ENCODE data around the gene RASSF8.

RASSF8 gene

DNA sequence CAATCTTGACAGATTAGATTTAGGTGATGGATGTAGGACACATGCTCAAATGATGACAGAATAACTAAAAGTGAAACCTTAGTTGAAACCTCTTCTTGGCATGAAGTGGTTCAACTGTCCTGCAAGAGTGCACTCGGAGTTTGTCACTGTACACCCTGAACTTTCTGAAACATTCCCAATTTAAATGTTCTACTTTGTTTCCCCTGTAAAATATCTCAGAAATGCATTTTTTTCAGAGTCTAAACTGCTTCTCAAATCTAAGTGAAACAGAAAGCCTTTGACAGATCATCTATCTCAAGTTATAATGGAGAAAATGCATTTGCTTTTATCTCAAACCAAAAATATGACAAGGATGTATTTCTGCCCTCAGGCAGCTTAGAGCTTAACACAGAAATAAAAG, 100.3 kb downstream of the RASSF8 start:
- no peak for DNase-seq (ENCODE audit: low read depth)

DNA sequence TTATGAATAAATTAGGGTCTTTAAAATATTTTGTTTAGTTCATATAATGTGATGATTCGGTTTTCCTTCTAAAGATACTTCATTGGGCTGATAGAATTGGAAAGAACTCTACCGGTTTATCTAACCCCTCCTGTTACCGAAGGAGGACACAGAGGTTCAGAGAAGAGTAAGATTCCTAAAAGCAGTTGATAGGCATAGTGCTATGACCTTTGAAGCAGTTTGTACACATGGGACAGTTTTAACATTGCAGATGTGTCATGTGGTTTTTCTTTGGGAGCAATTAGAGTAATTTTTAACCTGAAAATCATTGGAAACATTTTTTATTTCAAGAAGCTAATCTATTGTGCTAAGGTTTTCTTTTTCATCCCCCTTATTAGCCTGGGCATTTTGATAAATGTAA, 103.5 kb downstream of the RASSF8 start:
- no peak for DNase-seq (ENCODE audit: low read depth)

DNA sequence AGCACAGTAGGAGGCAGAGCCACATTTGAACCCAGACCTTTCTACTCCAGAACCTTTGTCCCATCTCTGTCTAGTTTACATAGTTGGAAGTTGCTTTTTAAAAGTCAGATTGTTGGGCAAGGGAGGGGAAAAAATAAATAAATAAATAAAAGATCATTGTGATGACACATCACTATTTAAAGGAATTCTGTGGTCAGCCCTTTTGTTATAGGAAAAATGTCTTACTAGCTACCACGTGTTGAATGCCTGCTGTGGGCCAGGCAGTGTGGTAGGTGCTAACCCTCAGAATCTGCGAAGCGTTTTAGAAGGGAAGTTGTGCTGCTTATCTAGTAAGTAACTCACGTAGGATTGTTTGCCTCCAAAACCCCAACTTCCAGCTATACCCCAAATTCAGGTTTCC, 104.1 kb downstream of the RASSF8 start:
- DNase-seq (ENCODE audit: low read depth) = peak; percentile 43

- DNase-seq (ENCODE audit: low read depth) = no peak
Observed at GRCh38 chr12:26065451-26065850, 107.0 kb downstream of the RASSF8 start.

GRCh38 chr12:26068503-26068902, 110.0 kb downstream of the RASSF8 start:
- DNase-seq (ENCODE audit: low read depth) = no peak

- DNase-seq (ENCODE audit: low read depth) = no peak
Observed at GRCh38 chr12:26069796-26070195, 111.3 kb downstream of the RASSF8 start.

DNA sequence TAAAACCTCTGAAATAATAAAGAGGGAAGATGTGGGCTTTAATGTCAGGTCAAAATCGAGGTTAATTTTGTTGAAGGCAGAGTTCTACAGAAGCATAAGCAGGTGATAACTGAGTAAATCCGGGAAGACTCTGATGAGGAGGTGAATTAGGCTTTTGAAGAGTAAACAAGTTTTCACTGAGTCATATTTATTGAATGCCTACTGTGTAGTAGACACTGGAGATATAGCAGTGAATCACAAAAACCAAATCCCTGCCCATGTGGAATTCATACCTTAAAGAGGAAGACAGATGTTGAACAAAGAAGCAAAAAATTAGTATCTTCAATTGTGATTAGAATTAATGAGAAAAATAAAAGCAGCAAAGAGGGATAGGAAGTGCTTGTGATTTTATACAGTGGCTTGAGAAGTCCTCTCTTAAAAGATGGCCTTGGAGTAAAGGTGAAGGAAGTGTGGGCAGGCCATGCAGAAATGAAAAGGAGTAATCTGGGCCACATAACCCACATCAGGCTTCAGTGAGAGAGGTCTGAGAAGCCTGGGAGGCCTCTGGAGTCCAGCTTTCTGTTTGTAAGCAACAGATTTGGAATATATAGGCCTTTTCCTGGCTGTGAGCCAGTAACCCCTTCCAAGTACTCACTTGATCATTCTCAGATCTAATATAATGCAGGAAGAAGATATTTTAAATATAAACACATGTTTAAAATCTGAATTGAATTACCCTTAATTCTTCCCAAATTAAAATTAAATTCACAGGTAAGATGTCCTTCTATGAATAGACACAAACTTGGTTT, 119.6 kb downstream of the RASSF8 start:
- peak; percentile 15 for DNase-seq (ENCODE audit: low read depth)

- no peak for DNase-seq (ENCODE audit: low read depth)
Observed at GRCh38 chr12:26080911-26081310, 122.4 kb downstream of the RASSF8 start.

- DNase-seq (ENCODE audit: low read depth) = no peak
Observed at GRCh38 chr12:26086936-26087335, 128.5 kb downstream of the RASSF8 start.

GRCh38 chr12:26088998-26089397, 130.5 kb downstream of the RASSF8 start:
- no peak for DNase-seq (ENCODE audit: low read depth)

- peak; percentile 30 for DNase-seq (ENCODE audit: low read depth)
Observed at GRCh38 chr12:26090836-26091510, 132.5 kb downstream of the RASSF8 start.

DNA sequence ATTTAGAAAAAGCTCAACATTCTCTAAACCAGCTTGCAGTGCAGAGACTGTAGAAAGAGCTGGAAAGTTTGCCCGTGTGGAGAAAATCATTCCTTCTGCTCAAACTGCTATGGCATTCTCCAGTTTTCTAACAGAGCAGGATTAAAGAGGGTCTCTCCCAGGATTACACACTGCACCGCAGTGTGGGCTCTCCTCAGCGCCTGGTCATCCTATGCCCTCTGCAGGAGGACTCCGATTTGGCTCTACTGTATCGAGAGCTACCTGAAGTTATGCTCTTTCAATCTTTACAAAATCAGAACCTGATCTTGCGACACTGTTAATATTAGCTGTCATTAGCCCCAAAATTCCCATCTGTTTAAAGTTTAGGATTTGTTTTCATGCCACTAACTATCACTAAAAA, 133.3 kb downstream of the RASSF8 start:
- no peak for DNase-seq (ENCODE audit: low read depth)

DNA sequence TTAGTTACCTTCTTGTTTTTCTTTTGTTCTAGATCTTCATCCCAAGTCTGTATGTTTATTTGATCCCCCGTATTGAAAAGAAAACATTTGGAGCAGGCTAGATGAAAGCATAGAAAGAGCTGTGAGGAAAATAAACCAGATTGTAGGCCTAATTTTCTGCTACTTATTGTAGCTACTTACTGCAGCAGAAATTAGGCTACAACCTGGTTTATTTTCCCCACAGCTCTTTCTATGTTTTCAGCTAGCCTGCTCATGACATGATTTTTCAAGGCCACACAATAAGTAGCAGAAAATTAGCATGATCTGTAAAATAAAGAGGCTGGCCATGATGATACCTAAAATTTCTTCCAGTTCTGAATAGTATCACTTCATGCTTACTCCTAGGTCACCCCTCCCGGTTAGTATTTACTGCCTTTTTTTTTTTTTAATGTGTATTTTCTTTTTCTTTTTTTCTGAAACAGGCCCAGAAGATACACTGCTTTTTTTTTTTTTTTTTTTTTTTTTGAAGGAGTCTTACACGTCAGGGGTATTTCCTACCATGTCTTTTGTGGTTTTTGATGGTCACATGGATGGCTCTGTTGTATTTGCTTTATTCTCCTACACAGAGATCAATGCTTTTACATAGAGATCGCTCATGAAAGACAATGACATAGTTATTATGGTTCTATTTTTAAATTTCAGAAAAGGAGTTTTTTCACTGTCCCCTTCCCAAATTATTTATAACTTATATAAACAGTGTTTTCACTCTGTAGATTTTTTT, 134.0 kb downstream of the RASSF8 start:
- DNase-seq (ENCODE audit: low read depth) = no peak

DNA sequence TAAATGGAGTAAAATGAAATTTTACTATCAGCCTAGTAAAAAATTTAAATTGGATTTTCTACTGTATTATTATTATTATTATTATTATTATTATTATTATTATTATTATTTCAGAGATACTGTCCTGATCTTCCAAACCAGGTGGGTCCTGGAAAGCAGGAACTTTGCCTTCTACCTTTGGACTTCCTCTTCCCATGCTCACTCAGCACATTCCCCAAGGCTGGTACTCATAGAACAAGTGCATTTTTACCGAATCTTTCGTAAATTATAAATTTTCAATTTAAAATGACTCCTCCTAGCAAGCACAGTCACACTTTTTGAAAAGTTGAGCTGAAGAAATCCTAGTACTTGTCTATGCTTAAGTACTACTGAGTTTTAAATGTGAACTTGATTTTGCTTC, 136.7 kb downstream of the RASSF8 start:
- no peak for DNase-seq (ENCODE audit: low read depth)

DNA sequence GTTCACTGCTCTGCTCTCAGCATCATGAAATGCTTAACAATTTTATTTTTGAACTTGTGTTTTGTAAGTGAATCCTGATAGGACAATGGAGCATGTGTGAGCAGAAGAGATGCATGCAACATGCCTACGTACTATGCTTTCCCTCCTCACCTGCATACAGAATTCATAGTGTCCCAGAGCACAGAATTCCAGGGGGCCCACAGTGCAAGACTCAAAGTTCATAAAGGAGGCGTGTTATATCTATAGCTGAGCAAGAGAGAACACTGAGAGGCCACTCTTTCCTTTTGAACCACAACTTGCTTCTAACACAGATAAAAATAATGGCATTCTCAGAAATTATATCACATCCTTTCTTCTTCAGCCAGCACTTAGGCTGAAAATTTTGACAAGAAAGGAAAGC, 137.6 kb downstream of the RASSF8 start:
- DNase-seq (ENCODE audit: low read depth) = no peak

DNA sequence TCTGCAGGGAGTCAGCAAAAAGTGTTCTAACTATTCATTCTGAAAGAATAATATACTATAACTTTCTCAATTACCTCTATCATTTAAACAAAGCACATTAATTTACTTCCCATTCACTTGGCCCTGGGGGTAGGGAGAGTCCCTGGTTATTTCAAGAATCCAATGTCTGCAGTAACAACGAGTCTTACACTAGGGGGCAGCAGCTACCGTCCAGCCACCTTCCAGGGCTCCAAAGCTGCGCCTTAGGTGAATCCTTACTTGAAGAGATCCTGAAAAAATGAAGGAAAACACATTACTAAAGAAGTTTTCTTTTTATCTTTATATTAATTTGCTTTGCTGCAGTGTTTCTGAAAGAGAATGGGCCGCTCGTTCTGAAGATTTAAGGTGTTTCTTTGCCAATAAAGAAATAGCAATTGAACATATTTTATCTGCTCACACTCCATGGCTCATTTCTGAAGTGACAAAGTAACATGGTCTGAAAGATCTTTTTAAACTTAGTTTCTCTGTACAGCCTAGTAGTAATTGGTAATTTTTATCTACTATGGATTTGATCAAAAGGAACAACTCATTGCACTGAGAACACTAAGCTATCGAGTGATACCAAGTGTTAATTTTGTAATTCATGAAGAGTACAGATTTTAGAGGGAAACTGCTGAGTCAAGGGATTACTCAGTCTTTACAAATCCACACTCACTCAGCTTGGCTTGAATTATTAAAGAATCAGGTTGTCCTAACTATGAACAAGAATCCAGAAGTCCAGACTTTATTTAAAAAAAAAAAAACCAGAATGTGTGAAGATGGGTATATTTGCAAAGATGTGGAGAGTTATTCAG, 138.8 kb downstream of the RASSF8 start:
- DNase-seq (ENCODE audit: low read depth) = peak; percentile 32

DNA sequence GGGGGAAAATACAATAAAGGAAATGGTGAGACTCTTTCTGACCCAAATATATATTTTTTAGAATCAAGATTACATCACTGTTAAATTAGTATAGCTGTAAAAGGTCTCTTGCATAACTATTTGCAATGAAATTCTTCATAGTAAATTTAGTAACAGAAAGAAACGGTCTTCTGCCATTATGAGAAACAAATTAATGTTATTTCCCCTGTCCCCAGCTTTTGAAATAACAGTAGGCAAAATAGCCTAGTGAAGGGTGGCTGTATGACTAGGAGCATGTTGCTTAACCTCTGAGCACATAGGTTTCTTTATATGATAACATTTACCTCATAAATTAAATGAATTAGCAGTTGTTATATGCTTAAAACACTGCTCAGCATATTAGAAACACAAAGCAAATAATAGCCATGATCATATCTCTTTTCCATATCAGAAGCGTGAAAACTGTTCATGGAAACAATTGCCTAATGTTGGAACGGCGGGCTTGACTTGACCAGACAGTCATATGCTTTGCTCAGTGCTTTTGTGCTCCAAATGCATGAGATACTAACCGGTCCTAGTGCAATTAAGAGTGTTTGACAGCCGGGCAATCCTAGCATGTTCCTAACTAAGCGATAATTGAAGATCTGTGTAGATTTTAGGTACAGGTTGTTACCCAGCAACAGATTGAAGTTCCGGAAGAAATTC, 142.3 kb downstream of the RASSF8 start:
- DNase-seq (ENCODE audit: low read depth) = no peak

DNA sequence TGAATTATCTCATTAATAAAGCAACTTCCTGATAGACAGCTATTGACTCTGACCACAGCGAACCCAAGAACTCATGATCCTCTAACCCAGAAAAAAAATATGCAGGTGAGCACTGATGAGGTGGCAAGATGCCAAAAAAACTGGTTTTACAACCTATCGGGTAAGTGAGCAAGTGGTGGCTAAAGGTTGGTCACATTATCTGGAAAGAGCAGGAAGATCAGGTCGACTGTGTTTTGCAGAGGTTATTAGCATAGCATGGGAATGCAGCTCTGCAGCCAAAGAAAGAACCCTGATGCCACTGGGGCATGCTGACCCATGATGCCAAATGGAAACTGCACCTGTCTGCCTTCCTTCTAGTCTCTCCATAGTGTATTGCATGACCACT, 142.9 kb downstream of the RASSF8 start:
- DNase-seq (ENCODE audit: low read depth) = no peak

DNA sequence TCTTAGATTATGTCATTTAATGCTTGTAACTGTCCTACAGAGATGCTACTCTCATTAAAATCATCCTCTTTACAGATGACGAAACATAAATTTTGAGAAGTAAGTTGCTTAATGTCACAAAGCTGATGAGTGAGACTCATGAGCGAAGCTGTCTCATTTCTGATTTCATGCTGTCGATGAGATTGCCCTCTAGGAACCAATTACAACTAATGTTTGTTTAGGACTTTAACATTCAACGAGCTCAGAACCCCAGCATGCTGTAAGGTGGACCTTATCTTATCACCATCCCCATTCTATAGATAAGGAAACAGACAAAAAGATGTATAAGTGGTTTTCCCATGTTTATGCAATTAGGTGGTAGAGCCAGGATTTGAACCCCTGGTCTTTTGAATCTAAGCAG, 143.3 kb downstream of the RASSF8 start:
- no peak for DNase-seq (ENCODE audit: low read depth)

DNA sequence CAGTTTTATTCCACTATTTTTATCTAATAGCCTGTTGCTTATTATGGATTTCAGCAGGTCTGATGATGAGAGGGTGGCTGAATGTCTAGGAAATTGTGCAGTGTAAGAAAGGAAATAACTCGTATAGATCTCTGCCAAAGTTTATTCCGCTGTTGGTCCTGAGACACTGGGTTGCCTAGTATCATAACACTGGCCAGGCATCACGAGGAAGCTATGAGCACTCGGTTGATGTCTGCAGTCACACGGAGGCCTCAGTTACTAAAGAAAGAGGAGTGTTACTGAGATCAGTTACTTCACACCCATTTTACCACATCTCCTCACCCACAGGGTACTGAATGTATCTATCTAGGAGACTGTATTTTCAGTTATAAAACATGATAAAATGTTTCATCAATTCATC, 144.5 kb downstream of the RASSF8 start:
- DNase-seq (ENCODE audit: low read depth) = no peak

- no peak for DNase-seq (ENCODE audit: low read depth)
Observed at GRCh38 chr12:26106347-26106746, 147.9 kb downstream of the RASSF8 start.

DNA sequence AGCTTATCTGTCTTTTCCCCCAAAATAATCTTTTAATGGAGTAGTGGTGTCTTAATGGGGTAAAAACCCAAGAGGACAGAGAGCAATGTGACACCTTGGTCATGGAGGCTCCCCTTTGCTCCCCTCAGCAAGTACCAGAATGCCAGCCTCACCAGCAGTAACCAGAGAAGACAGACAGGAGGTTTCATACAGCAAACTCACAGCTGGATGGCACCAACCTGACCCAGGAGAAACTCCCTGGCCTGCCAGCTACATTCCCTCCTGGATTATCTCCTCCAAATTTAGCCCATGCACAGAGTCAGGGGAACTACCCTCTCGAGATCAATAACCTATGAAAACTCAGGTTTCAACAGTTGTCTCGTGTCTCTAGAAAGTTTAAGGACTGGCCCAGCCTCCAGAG, 150.4 kb downstream of the RASSF8 start:
- no peak for DNase-seq (ENCODE audit: low read depth)
